HCT116 (cell line): Measurements from ENCODE around the gene FRY. TPM values are rescaled to one million over a fixed set of nuclear protein-coding genes. Genes with fewer than 3 reads are reported as not detected.

Experiments
- ATAC-seq: fragments of 200-7000 bp; cut with Tn5 transposase; 2 replicates; pipeline ENCODE4 v1.9.1; 2020; ENCODE audit warnings: mild to moderate bottlenecking, moderate library complexity
- BruUV-seq: library from RNA; stranded (reverse); fragments of 400-500 nt; replicated peaks from 2 replicates; lab custom pipeline; 2021; lab: Mats Ljungman, UMichigan
- CTCF ChIA-PET: fragments of 300-600 bp; sonication (Branson Sonifier 250); formaldehyde crosslinking; loops from one replicate; lab custom pipeline; 2021; ENCODE audit warnings: antibody characterized with exemption; lab: Charles Lee
- POLR2A ChIA-PET: fragments of 300-600, 350-600 bp; sonication (Branson Sonifier 250); formaldehyde crosslinking; loops from one replicate; lab custom pipeline; 2021; ENCODE audit warnings: antibody characterized with exemption; lab: Charles Lee
- RAD21 ChIA-PET, 2 experiments: fragments of 300-600 bp; sonication (Branson Sonifier 250); formaldehyde crosslinking; loops; one replicate each; lab custom pipeline; 2023; ENCODE audit warnings: low total read pairs in 2 of 2; ENCODE audit not compliant: uncharacterized antibody in 2 of 2, unreplicated experiment in 2 of 2, low non-redundant PET in 1 of 2; lab: Charles Lee
- DNase-seq: peaks from one replicate; pipeline ENCODE4 v3.0.0-alpha.2; 2010; ENCODE audit warnings: low read depth, low spot score
- H2AFZ ChIP-seq: fragments of 200-600 bp; shearing (Covaris generic), sonication (generic); 2 replicates; pipeline ENCODE4 v1.6.1; 2017; ENCODE audit warnings: low read depth, mixed run types, mixed read lengths, antibody characterized with exemption, low read length; ENCODE audit not compliant: poor library complexity, severe bottlenecking
- H3K27ac ChIP-seq: 2 replicates; pipeline ENCODE4 v1.5.1; 2012; ENCODE audit warnings: low read depth, low read length
- H3K27me3 ChIP-seq: fragments of 200-600 bp; sonication (generic); 2 replicates; pipeline ENCODE4 v1.6.1; 2016; ENCODE audit warnings: mixed run types, low read length, mixed read lengths; ENCODE audit not compliant: insufficient read depth
- H3K36me3 ChIP-seq, 2 experiments: fragments of 200-500 bp in 1 of 2; fragments of 200-600 bp in 1 of 2; sonication (Bioruptor generic) in 1 of 2; sonication (generic) in 1 of 2; 2 replicates each; pipeline versions ENCODE4 v1.5.1 to v1.6.1; 2014 to 2016; ENCODE audit warnings: low read length in 2 of 2, inconsistent platforms in 1 of 2, mixed read lengths in 1 of 2, mixed run types in 1 of 2; ENCODE audit not compliant: insufficient read depth in 2 of 2, control insufficient read depth in 1 of 2
- H3K4me1 ChIP-seq, 2 experiments: fragments of 200-600 bp in 1 of 2; sonication (generic) in 1 of 2; 2 replicates each; pipeline versions ENCODE4 v1.5.1 to v1.6.1; 2012 to 2017; ENCODE audit warnings: low read length in 2 of 2, inconsistent platforms in 1 of 2, mild to moderate bottlenecking in 1 of 2, mixed read lengths in 1 of 2, mixed run types in 1 of 2, moderate library complexity in 1 of 2; ENCODE audit not compliant: insufficient read depth in 2 of 2, control insufficient read depth in 1 of 2
- H3K4me2 ChIP-seq: fragments of 200-600 bp; sonication (generic); 2 replicates; pipeline ENCODE4 v1.6.1; 2017; ENCODE audit warnings: mixed run types, low read length, mixed read lengths
- H3K4me3 ChIP-seq, 2 experiments: fragments of 200-600 bp in 1 of 2; sonication (generic) in 1 of 2; replicated peaks in 1 of 2; 2 replicates each; pipeline ENCODE4 v1.5.1; 2011 to 2016; ENCODE audit warnings: low read length in 2 of 2, control low read depth in 1 of 2, low read depth in 1 of 2, mild to moderate bottlenecking in 1 of 2, mixed read lengths in 1 of 2, mixed run types in 1 of 2
- H3K79me2 ChIP-seq: fragments of 200-600 bp; sonication (generic); 2 replicates; pipeline ENCODE4 v1.6.1; 2017; ENCODE audit warnings: mild to moderate bottlenecking, mixed run types, low read length, moderate library complexity, mixed read lengths; ENCODE audit not compliant: insufficient read depth
- H3K9ac ChIP-seq: fragments of 200-600 bp; sonication (generic); 2 replicates; pipeline ENCODE4 v1.6.1; 2016; ENCODE audit warnings: low read length, mixed read lengths
- H3K9me2 ChIP-seq: fragments of 200-600 bp; sonication (generic), shearing (Covaris generic); 2 replicates; pipeline ENCODE4 v1.6.1; 2017; ENCODE audit warnings: mixed run types, mild to moderate bottlenecking, moderate library complexity; ENCODE audit not compliant: insufficient read depth
- H3K9me3 ChIP-seq, 2 experiments: fragments of 200-500 bp in 1 of 2; fragments of 200-600 bp in 1 of 2; sonication (Bioruptor generic) in 1 of 2; sonication (generic) in 1 of 2; 2 replicates each; pipeline ENCODE4 v1.6.1; 2014 to 2017; ENCODE audit warnings: low read length in 2 of 2, mixed read lengths in 2 of 2, inconsistent platforms in 1 of 2, low read depth in 1 of 2, mild to moderate bottlenecking in 1 of 2, mixed run types in 1 of 2, moderate library complexity in 1 of 2; ENCODE audit not compliant: control insufficient read depth in 1 of 2, insufficient read depth in 1 of 2
- H4K20me1 ChIP-seq: fragments of 200-600 bp; sonication (generic), shearing (Covaris generic); 2 replicates; pipeline ENCODE4 v1.6.1; 2017; ENCODE audit warnings: mixed run types, mild to moderate bottlenecking, moderate library complexity; ENCODE audit not compliant: insufficient read depth
- CBX3 ChIP-seq: IDR thresholded peaks from 2 replicates; pipeline ENCODE4 v1.6.1; 2012; ENCODE audit warnings: low read depth
- CEBPB ChIP-seq: IDR thresholded peaks from 2 replicates; pipeline ENCODE4 v1.6.1; 2012; ENCODE audit warnings: low read depth
- EZH2 ChIP-seq: fragments of 200-600 bp; sonication (generic); IDR thresholded peaks from 2 replicates; pipeline ENCODE4 v1.6.1; 2017; ENCODE audit warnings: antibody characterized with exemption, mixed run types
- EZH2phosphoT487 ChIP-seq: fragments of 200-600 bp; IDR thresholded peaks from 2 replicates; pipeline ENCODE4 v1.6.1; 2018; ENCODE audit warnings: antibody characterized with exemption, borderline replicate concordance
- FOSL1 ChIP-seq: IDR thresholded peaks from 2 replicates; pipeline ENCODE4 v1.6.1; 2012; ENCODE audit warnings: low read depth
- JUND ChIP-seq: IDR thresholded peaks from 2 replicates; pipeline ENCODE4 v1.6.1; 2012
- POLR2AphosphoS5 ChIP-seq: IDR thresholded peaks from 2 replicates; pipeline ENCODE4 v1.6.1; 2011; ENCODE audit warnings: mild to moderate bottlenecking, low read depth, low read length, moderate library complexity
- SP1 ChIP-seq: IDR thresholded peaks from 2 replicates; pipeline ENCODE4 v1.6.1; 2012; ENCODE audit warnings: low read depth
- TCF7L2 ChIP-seq: IDR thresholded peaks from 2 replicates; pipeline ENCODE4 v1.7.0; 2011; ENCODE audit warnings: borderline replicate concordance, inconsistent platforms; ENCODE audit not compliant: insufficient read depth, insufficient read length; ENCODE audit errors: extremely low read depth
- YY1 ChIP-seq: IDR thresholded peaks from 2 replicates; pipeline ENCODE4 v1.6.1; 2011; ENCODE audit warnings: low read length, low read depth, moderate library complexity, mild to moderate bottlenecking; ENCODE audit not compliant: insufficient replicate concordance; ENCODE audit errors: extremely low read depth
- ZNF274 ChIP-seq: fragments of 200-500 bp; sonication (Bioruptor generic); IDR thresholded peaks from 2 replicates; pipeline ENCODE4 v1.6.1; 2014; ENCODE audit warnings: mild to moderate bottlenecking, low read depth, low read length, inconsistent platforms
- intact Hi-C: fragments of 100-400 bp; cut with micrococcal nuclease; formaldehyde crosslinking; loops from 2 replicates; pipeline ENCODE4 v1.10.0; 2022
- total RNA-seq: library from RNA; stranded (reverse); gene quantifications from one replicate; pipeline ENCODE4 v1.2.1, GENCODE V29; 2021; ENCODE audit not compliant: unreplicated experiment
- TF ChIP-seq, protein P1 (sequence below): IDR thresholded peaks from 2 replicates; pipeline ENCODE4 v1.6.1; 2011; ENCODE audit warnings: mild to moderate bottlenecking, low read length, moderate library complexity; ENCODE audit not compliant: insufficient replicate concordance; ENCODE audit errors: extremely low read depth

FRY gene
- total RNA-seq, 1 experiment from 2014 or later, result 1.4 TPM

DNA sequence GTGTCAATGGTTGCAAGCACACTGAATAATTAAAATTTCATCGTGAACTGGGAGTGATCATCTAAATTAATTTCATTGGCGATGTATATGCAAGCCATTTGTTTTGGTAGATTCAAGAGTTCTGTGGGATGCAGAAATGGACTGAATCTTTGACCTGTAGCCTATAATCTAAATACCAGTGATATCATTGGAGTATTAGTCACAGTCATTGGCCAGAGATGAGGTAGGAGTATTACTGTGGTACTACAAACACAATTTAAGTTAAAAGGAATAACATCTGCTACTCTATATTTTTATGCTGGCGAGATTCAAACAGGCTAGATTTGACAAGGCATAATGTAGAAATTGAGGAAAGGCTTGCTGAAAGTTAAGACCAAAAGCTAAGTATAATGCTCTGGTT, 14.0 kb downstream of the FRY start:
- Histone ChIP-seq H4K20me1 (no peaks in the 10 kb centered on the region), H3K36me3 (no peaks in the 10 kb centered on the region), H3K9me3 (no peaks in the 10 kb centered on the region), H3K9me2 (no peaks in the 10 kb centered on the region), H3K4me3 (no peak overlapping the region), H3K27ac (no peak overlapping the region), H3K4me2 (no peak overlapping the region), H3K9ac (no peak overlapping the region), H3K4me1 (peaks cover 0 to 7% of the 10 kb centered on the region in 2 experiments; a peak in 2 of 4 replicates), H3K79me2 (no peaks in the 10 kb centered on the region), H2AFZ (no peak overlapping the region), H3K27me3 (no peaks in the 10 kb centered on the region)
- no peak for DNase-seq
- no peak for ATAC-seq
- ChIA-PET RAD21 (no interaction called here), POLR2A (no interaction called here), CTCF (no interaction called here)
- TF ChIP-seq EZH2phosphoT487 (no peak), CEBPB (no peak), FOSL1 (no peak), SP1 (no peak), POLR2AphosphoS5 (no peak), EZH2 (no peak), YY1 (no peak), JUND (no peak), TCF7L2 (no peak), ZNF274 (no peak), CBX3 (no peak)
- TF ChIP-seq, protein P1, sequence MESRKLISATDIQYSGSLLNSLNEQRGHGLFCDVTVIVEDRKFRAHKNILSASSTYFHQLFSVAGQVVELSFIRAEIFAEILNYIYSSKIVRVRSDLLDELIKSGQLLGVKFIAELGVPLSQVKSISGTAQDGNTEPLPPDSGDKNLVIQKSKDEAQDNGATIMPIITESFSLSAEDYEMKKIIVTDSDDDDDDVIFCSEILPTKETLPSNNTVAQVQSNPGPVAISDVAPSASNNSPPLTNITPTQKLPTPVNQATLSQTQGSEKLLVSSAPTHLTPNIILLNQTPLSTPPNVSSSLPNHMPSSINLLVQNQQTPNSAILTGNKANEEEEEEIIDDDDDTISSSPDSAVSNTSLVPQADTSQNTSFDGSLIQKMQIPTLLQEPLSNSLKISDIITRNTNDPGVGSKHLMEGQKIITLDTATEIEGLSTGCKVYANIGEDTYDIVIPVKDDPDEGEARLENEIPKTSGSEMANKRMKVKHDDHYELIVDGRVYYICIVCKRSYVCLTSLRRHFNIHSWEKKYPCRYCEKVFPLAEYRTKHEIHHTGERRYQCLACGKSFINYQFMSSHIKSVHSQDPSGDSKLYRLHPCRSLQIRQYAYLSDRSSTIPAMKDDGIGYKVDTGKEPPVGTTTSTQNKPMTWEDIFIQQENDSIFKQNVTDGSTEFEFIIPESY, result no peak
- BruUV-seq, result no TSS peak
- intact Hi-C loops, result no loop called here
